GM21529 (cell line): ENCODE measurements around the gene ALG12.
"Not testable (repeated sequence)": the region's sequence is repeated elsewhere in the genome, so short reads cannot be mapped to it uniquely, and the experiment has no call there.

Experiments used
- ATAC-seq: cut with Tn5 transposase; IDR thresholded peaks from one replicate; pipeline ENCODE4 v1.9.1; 2021; ENCODE audit not compliant: unreplicated experiment

The ALG12 gene

GRCh38 chr22:49947296-49947622 is 29.0 kb upstream of the ALG12 start:
- no peak for ATAC-seq

- ATAC-seq = no peak
These were observed 28.5 kb upstream of the ALG12 start for GRCh38 chr22:49946612-49947295.

DNA sequence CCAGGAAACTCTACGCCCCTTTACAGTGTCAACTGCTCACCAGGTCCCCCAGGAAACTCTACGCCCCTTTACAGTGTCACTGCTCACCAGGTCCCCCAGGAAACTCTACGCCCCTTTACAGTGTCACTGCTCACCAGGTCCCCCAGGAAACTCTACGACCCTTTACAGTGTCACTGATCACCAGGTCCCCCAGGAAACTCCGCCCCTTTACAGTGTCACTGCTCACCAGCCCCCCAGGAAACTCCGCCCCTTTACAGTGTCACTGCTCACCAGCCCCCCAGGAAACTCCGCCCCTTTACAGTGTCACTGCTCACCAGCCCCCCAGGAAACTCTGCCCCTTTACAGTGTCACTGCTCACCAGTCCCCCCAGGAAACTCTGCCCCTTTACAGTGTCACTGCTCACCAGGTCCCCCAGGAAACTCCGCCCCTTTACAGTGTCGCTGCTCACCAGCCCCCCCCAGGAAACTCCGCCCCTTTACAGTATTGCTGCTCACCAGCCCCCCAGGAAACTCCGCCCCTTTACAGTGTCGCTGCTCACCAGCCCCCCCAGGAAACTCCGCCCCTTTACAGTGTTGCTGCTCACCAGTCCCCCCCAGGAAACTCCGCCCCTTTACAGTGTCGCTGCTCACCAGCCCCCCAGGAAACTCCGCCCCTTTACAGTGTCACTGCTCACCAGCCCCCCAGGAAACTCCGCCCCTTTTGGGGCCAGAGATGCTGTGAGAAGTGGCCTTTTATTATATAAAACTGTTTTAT is 27.0 kb upstream of the ALG12 start:
- ATAC-seq = not testable (repeated sequence)

GRCh38 chr22:49944399-49944891 is 26.2 kb upstream of the ALG12 start:
- no peak for ATAC-seq

GRCh38 chr22:49943771-49944398 is 25.6 kb upstream of the ALG12 start:
- ATAC-seq = no peak

GRCh38 chr22:49943405-49943765 is 25.1 kb upstream of the ALG12 start:
- ATAC-seq = no peak

GRCh38 chr22:49942565-49943404 is 24.5 kb upstream of the ALG12 start:
- ATAC-seq = no peak

- ATAC-seq = no peak
These were observed 23.5 kb upstream of the ALG12 start for GRCh38 chr22:49941507-49942316.

DNA sequence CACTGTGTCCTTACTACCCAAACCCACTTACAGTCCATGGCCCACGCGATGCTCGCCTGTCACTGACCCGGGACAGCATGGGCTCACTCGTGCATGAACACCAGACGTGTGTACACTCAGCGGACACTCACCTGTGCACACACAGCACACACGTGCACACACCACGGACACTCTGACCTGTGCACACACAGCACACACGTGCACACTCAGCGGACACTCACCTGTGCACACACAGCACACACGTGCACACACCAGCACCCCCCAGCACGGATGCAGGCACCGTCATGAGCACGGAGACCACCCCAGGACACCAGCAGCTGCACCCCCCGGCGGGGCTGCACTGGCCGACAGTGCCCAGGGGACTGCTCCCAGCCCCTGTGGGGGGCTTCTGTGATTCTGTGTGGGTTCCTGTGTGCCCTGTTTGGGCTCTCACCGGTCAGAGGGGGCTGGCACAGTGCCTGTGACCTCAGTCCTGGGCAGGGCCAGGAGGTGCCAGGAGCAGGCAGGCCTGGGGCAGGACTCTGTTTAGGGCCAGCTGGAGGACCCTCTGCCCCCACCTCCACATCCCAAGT is 20.4 kb upstream of the ALG12 start:
- ATAC-seq = no peak

- no peak for ATAC-seq
These were observed 19.7 kb upstream of the ALG12 start for GRCh38 chr22:49937758-49938564.

- no peak for ATAC-seq
These were observed 18.9 kb upstream of the ALG12 start for GRCh38 chr22:49936973-49937757.

DNA sequence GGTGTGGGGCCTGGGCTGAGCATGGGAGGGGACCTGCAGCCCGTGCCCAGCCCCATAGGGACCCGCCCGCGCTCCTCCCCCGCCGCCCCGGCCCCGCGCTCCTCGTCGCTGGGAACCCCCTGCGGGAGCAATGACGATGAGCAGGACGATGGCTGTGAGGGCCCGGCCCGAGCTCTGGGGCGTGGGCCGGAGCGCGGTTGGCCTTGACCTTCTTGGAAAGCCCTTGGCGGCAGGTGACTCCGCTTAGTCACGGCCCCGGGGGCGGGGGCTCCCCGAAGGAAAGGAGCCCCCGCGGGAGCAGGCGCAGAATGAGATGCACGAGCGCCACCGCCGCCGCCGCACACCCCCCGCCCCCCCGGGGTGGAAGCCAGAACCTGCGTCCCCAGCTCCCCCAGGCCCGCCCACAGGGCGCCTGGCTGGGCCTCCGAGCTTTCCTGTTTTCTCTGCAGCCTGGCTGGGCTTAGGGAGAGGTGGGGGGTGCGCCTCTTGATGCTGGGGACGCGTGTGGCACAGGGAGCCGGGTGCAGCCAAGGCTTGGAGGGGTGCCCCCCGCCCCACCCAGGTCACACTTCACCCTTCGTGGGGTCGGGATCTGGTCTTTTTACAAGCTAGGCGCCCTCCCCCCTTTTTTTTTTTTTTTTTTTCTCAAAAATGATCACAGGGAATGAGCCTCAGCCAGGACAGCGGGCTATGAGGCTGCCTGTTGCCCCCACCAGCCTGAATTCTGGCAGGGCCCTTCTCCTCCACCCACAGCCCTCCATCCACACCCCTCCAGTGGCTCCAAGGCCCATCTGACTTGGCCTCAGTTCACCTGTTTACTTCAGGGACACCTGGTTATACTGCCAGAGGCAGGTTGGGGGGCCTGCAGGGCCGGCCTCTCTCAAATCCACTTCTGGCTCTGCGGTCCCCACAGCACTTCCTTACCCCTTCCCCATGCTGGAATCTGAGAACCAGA is 18.1 kb upstream of the ALG12 start:
- ATAC-seq = peak; percentile 52

- ATAC-seq = no peak
These were observed 17.3 kb upstream of the ALG12 start for GRCh38 chr22:49935561-49935960.

DNA sequence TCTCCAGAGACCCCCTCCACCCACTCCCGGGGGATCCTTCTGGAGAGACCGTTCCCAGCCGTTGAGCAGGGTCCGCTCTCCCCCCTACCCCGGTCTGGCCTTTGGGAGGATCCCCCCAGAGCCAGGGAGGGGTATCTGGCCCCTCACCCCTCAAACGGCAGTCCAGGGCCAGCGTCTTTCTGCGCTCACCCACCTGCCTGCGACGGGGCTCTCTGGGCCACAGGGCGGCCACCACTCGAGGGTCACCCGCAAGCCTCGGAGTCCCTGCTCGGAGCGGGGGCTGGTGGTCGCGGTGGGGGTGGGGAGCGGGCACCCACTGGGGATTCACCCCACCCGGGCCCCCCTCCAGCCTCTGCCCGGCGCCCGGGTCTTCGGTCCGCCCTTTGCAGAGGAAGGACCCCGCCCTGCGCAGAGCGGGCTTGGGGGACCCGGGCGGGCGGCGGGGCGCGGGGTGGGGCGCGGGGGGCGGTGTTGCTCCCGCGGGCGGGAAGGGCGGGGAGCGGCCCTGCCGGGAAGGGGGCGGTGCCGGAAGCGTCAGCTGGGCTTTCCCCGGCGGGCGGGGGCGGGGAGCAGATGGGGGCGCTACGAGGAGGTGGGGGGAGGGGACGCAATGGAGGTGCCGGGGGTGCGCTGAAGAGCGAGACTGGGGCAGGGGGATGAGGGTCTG is 16.8 kb upstream of the ALG12 start:
- no peak for ATAC-seq

DNA sequence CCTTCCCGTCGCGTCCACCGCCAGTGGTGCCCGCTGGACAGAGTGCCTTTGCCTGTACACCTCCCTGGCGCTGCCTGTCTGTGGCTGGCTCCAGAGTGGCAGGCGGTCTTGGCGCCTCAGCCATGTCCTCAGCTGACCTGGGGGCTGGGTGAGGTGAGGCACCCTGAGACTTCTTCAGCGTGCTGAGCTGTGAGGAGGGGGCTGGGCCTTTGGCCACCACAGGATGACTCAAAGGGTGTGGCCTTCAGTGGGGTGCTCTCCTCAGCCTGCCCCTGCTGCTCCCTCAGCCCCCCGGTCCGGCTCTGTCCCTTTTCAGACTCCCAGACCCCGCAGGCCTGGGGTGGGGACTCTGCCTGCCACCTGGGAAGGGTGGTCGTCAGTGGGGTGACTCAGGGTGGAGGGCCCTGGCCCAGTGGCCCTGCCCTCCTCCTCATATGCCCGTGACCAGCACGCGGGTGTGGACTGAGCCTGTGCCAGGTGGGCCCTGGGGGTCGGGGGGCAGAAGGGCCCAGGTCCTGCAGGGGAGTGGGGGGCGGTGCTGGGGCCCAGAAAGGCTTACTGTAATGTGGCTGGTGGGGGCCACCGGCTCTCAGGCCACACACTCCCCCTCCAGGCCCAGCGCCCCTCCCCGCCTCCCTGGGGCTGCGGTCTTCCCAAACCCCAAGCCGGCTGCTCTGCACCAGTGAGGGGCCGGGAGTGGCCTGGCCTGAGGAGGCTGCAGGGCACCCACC is 16.1 kb upstream of the ALG12 start:
- no peak for ATAC-seq
